K562 (cell line): ENCODE data around the gene SRM. TPM values are rescaled to one million over a fixed set of nuclear protein-coding genes. Genes with fewer than 3 reads are reported as not detected.

Experiments
- CEBPG ChIP-seq, 3 experiments: fragments of 200-800 bp in 1 of 3; sonication (Bioruptor generic) in 1 of 3; sonication (generic) in 1 of 3; formaldehyde crosslinking in 1 of 3; IDR thresholded peaks in 2 of 3; conservative IDR thresholded peaks in 1 of 3; 2 replicates each; pipeline versions ENCODE4 v1.6.1 to v1.8.0; 2016 to 2022; ENCODE audit warnings: missing compliant biosample characterization in 2 of 3, missing genetic modification characterization in 2 of 3, mild to moderate bottlenecking in 1 of 3, missing genetic modification reagents in 1 of 3
- CGGBP1 ChIP-seq: fragments of 250-450 bp; sonication (Bioruptor Pico); IDR thresholded peaks from 2 replicates; pipeline ENCODE4 v1.9.0; 2021; ENCODE audit warnings: mild to moderate bottlenecking
- ETV6 ChIP-seq, 3 experiments: fragments of 150-350 bp in 1 of 3; sonication (generic) in 1 of 3; formaldehyde crosslinking in 1 of 3; IDR thresholded peaks; 2 replicates each; pipeline versions ENCODE4 v1.6.1 to v1.8.0; 2014 to 2022; ENCODE audit warnings: borderline replicate concordance in 2 of 3, low read depth in 2 of 3, antibody characterized with exemption in 1 of 3, low read length in 1 of 3, mild to moderate bottlenecking in 1 of 3, missing genetic modification reagents in 1 of 3
- HDAC3 ChIP-seq: fragments of 450-650 bp; IDR thresholded peaks from 2 replicates; pipeline ENCODE4 v1.6.1; 2018; ENCODE audit warnings: borderline replicate concordance, mild to moderate bottlenecking, moderate library complexity; ENCODE audit not compliant: partially characterized antibody
- MGA ChIP-seq: fragments of 450-650 bp; IDR thresholded peaks from 2 replicates; pipeline ENCODE4 v1.6.1; 2016; ENCODE audit warnings: mild to moderate bottlenecking, moderate library complexity
- MYC ChIP-seq, 2 experiments: fragments of 250-450 bp in 1 of 2; sonication (Bioruptor Pico) in 1 of 2; IDR thresholded peaks; 2 replicates each; pipeline versions ENCODE4 v1.5.1 to v1.6.1; 2012 to 2021; ENCODE audit warnings: low read depth in 2 of 2, borderline replicate concordance in 1 of 2, improper control_type of control experiment in 1 of 2, low read length in 1 of 2, mild to moderate bottlenecking in 1 of 2, moderate library complexity in 1 of 2
- PCBP2 ChIP-seq: fragments of 200-400 bp; formaldehyde crosslinking; IDR thresholded peaks from 2 replicates; pipeline ENCODE4 v1.6.1; 2018; ENCODE audit warnings: low read length, low read depth, mild to moderate bottlenecking, moderate library complexity; ENCODE audit not compliant: poor library complexity, severe bottlenecking
- RCOR1 ChIP-seq, 2 experiments: IDR thresholded peaks; 2 replicates each; pipeline ENCODE4 v1.6.1; 2012; ENCODE audit warnings: low read depth in 2 of 2, low read length in 2 of 2, borderline replicate concordance in 1 of 2, improper control_type of control experiment in 1 of 2
- ZNF395 ChIP-seq: fragments of 200-800 bp; sonication (Bioruptor generic); IDR thresholded peaks from 2 replicates; pipeline ENCODE4 v1.6.1; 2017; ENCODE audit warnings: missing genetic modification characterization, missing compliant biosample characterization
- polyA plus RNA-seq, 8 experiments: library from polyadenylated mRNA; depleted of rRNA in 4 of 8; stranded (reverse) in 5 of 8; unstranded in 3 of 8; fragments of >200 nt; fragmentation: Nextera tagmentation in 2 of 8; fragmentation: Illumina TruSeq in 1 of 8; extraction: Ambion mirVana in 2 of 8; extraction: Trizol in 1 of 8; gene quantifications; 2 replicates each; pipeline versions ENCODE4 v1.2.1 to v1.2.3, GENCODE V29; 2011 to 2014; ENCODE audit warnings: inconsistent platforms in 1 of 8, missing spikeins in 1 of 8
- total RNA-seq, 7 experiments: library from RNA; depleted of rRNA in 6 of 7; stranded (reverse); fragments of >200 nt in 6 of 7; fragmentation: Illumina TruSeq in 2 of 7; extraction: Trizol in 2 of 7; gene quantifications; 2 replicates each; pipeline versions ENCODE4 v1.2.1 to v1.2.3, GENCODE V29; 2011 to 2021; ENCODE audit warnings: low replicate concordance in 1 of 7

Gene SRM
- total and polyA plus RNA-seq, 9 of the 15 experiments (the other 6 are each of a cell fraction or from before 2014, with no cell fraction given) = 23.9 to 373 (median 82.5) TPM

DNA sequence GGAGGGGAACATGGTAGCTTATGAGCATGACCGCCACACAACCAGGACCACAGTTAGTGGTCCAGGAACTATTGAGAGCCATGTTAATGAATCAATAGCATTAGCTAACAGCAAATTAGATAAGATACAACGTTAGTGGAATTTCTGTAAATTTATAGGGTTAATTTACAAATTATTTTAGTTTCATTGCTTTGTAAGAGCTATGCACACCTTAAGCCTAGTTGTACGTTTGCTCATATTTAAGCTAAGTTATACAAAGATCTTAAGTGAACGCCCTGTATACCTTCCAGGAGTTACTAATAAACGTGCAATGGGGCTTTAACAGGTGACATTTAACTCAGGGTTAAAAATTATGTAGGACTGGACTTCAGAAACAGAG is 39.1 kb upstream of the SRM start (continued):
- TF ChIP-seq MGA = peak; percentile 17; the same call in 1 of the 2 replicates
- TF ChIP-seq PCBP2 = no peak
- TF ChIP-seq HDAC3 = peak; percentile 66
- TF ChIP-seq CEBPG (CRISPR knock-in tag; IDR thresholded peaks at IDR 0.05) = no peak
- no peak for TF ChIP-seq CEBPG (tag; conservative IDR thresholded peaks at IDR 0.05 in 1 of 2, IDR thresholded peaks at IDR 0.05 in 1 of 2)
- no peak for TF ChIP-seq MYC (IDR thresholded peaks at IDR 0.05; ENCODE audit: low read depth, low read length)
- no peak for TF ChIP-seq MYC (CRISPR knock-in tag; IDR thresholded peaks at IDR 0.05; ENCODE audit: borderline replicate concordance, low read depth)
- TF ChIP-seq RCOR1 (IDR thresholded peaks at IDR 0.05; ENCODE audit: borderline replicate concordance in 1 of 2, low read depth in 2 of 2, low read length in 2 of 2) = no peak
- 0 out of 4 replicates have a peak, but pooled peaks of 1 of the 2 experiments have one; percentile 1 for TF ChIP-seq ETV6 (IDR thresholded peaks at IDR 0.05; ENCODE audit: borderline replicate concordance in 1 of 2, low read depth in 2 of 2, low read length in 1 of 2)
- TF ChIP-seq ETV6 (CRISPR knock-in tag; IDR thresholded peaks at IDR 0.05; ENCODE audit: borderline replicate concordance) = no peak
- peak; percentile 40; the same call in 1 of the 2 replicates for TF ChIP-seq CGGBP1 (CRISPR knock-in tag)
- TF ChIP-seq ZNF395 (CRISPR knock-in tag) = no peak
